ENCODE data around the gene AP2B1. TPM values are rescaled to one million over a fixed set of nuclear protein-coding genes. Genes with fewer than 3 reads are reported as not detected.

The AP2B1 gene
- total RNA-seq, 4 donors from 2014 or later: 9.7 to 99.4 (median 37.4) TPM

GRCh38 chr17:35715416-35715815, 128.3 kb downstream of the AP2B1 start:
- intact Hi-C loops (cut with DNase I): no loop called here
- Histone ChIP-seq H3K36me3 (peaks cover 0 to 74% (median 9%) of the 10 kb centered on the region in 3 donors), H3K27me3 (no peaks in the 10 kb centered on the region), H3K9me3 (no peaks in the 10 kb centered on the region), H3K4me3 (no peak overlapping the region), H3K27ac (no peak overlapping the region), H3K4me1 (peaks cover 3 to 38% (median 3%) of the 10 kb centered on the region in 3 donors)
- no peak for DNase-seq
- no peak for TF ChIP-seq POLR2A (IDR thresholded peaks at IDR 0.05)

GRCh38 chr17:35716173-35716572, 129.1 kb downstream of the AP2B1 start:
- peak overlapping the region in 2 of 4 donors; percentile 20 to 68 for H3K27ac ChIP-seq
- WGBS, 2 donors: 77 to 82% methylated on average over 3 of the region's 3 CpGs
- TF ChIP-seq CTCF (IDR thresholded peaks at IDR 0.05): no peak
- no peak for TF ChIP-seq POLR2A (IDR thresholded peaks at IDR 0.05)

GRCh38 chr17:35716897-35717465, 129.9 kb downstream of the AP2B1 start:
- Histone ChIP-seq H3K4me3 (no peak overlapping the region), H3K36me3 (peaks cover 0 to 73% (median 11%) of the 10 kb centered on the region in 3 donors), H3K27me3 (no peaks in the 10 kb centered on the region), H3K4me1 (peaks cover 3 to 38% (median 3%) of the 10 kb centered on the region in 3 donors), H3K9me3 (no peaks in the 10 kb centered on the region), H3K27ac (peak overlapping the region; percentile 25 to 68 (median 48))
- intact Hi-C loops (cut with DNase I): no loop called here
- DNase-seq: no peak
- WGBS, 2 donors: 63 to 74% methylated on average over 4 of the region's 4 CpGs
- TF ChIP-seq CTCF (IDR thresholded peaks at IDR 0.05): no peak
- no peak for TF ChIP-seq POLR2A (IDR thresholded peaks at IDR 0.05)

More at GRCh38 chr17:35716173-35716572, 129.1 kb downstream of the AP2B1 start:
- peaks cover 0 to 73% (median 4%) of the 10 kb centered on the region in 3 donors for H3K36me3 ChIP-seq
- intact Hi-C loops (cut with DNase I): no loop called here
- H3K27me3 ChIP-seq: no peaks in the 10 kb centered on the region
- H3K4me3 ChIP-seq: no peak overlapping the region
- no peak for DNase-seq
- peaks cover 3 to 38% (median 3%) of the 10 kb centered on the region in 3 donors for H3K4me1 ChIP-seq
- no peaks in the 10 kb centered on the region for H3K9me3 ChIP-seq

GRCh38 chr17:35717475-35717874, 130.4 kb downstream of the AP2B1 start:
- H3K9me3 ChIP-seq: no peaks in the 10 kb centered on the region
- DNase-seq: no peak
- TF ChIP-seq POLR2A (IDR thresholded peaks at IDR 0.05) (no peak), CTCF (IDR thresholded peaks at IDR 0.05) (no peak)
- H3K4me1 ChIP-seq: peaks cover 3 to 34% (median 3%) of the 10 kb centered on the region in 3 donors
- H3K27ac ChIP-seq: peak overlapping the region in 3 of 4 donors; percentile 25 to 68 (median 63)
- 36 to 63% methylated on average over 1 to 2 of the region's 2 CpGs for WGBS, 2 donors
- H3K4me3 ChIP-seq: no peak overlapping the region
- H3K36me3 ChIP-seq: peaks cover 0 to 73% (median 11%) of the 10 kb centered on the region in 3 donors
- intact Hi-C loops (cut with DNase I): no loop called here
- H3K27me3 ChIP-seq: no peaks in the 10 kb centered on the region

GRCh38 chr17:35723735-35724134, 136.6 kb downstream of the AP2B1 start:
- WGBS, 2 donors: 100% methylated on average over 2 of the region's 2 CpGs
- intact Hi-C loops (cut with DNase I): no loop called here
- H3K27ac ChIP-seq: no peak overlapping the region
- no peak overlapping the region for H3K4me3 ChIP-seq
- no peaks in the 10 kb centered on the region for H3K27me3 ChIP-seq
- H3K36me3 ChIP-seq: peaks cover 0 to 92% (median 26%) of the 10 kb centered on the region in 3 donors
- H3K9me3 ChIP-seq: no peaks in the 10 kb centered on the region
- DNase-seq: no peak
- H3K4me1 ChIP-seq: peaks cover 0 to 16% (median 0%) of the 10 kb centered on the region in 3 donors
- no peak for TF ChIP-seq CTCF (IDR thresholded peaks at IDR 0.05)
- TF ChIP-seq POLR2A (IDR thresholded peaks at IDR 0.05): no peak

Data from esophagus squamous epithelium (tissue), 5 donors.